Endometrium (tissue), 2 donors: Measurements from ENCODE around the gene SLC43A2.
"Not testable (repeated sequence)": the region's sequence is repeated elsewhere in the genome, so short reads cannot be mapped to it uniquely, and the experiment has no call there.

Experiments
- FAIRE-seq: peaks from 2 replicates; lab custom pipeline; 2012; peaks lifted over from hg19 to GRCh38; lab: Jason Lieb, UNC
- donor health status: control.
- donor health status: control.

SLC43A2 gene

GRCh38 chr17:1590029-1590746, 38.4 kb downstream of the SLC43A2 start:
- no peak for FAIRE-seq

- no peak for FAIRE-seq
Observed at GRCh38 chr17:1588821-1589585, 39.6 kb downstream of the SLC43A2 start.

- no peak for FAIRE-seq
Observed at GRCh38 chr17:1584167-1584566, 44.5 kb downstream of the SLC43A2 start.

GRCh38 chr17:1583556-1583955, 45.1 kb downstream of the SLC43A2 start:
- no peak for FAIRE-seq

GRCh38 chr17:1582374-1582773, 46.3 kb downstream of the SLC43A2 start:
- no peak for FAIRE-seq

- no peak for FAIRE-seq
Observed at GRCh38 chr17:1580979-1581676, 47.5 kb downstream of the SLC43A2 start.

- FAIRE-seq, result no peak
Observed at GRCh38 chr17:1578029-1578428, 50.6 kb downstream of the SLC43A2 start.

- no peak for FAIRE-seq
Observed at GRCh38 chr17:1577583-1578013, 51.0 kb downstream of the SLC43A2 start.

- no peak for FAIRE-seq
Observed at GRCh38 chr17:1577182-1577581, 51.5 kb downstream of the SLC43A2 start.

GRCh38 chr17:1576500-1576899, 52.1 kb downstream of the SLC43A2 start:
- FAIRE-seq, result no peak

GRCh38 chr17:1574697-1575471, 53.8 kb downstream of the SLC43A2 start:
- no peak for FAIRE-seq

- no peak for FAIRE-seq
Observed at GRCh38 chr17:1573932-1574696, 54.5 kb downstream of the SLC43A2 start.

- FAIRE-seq, result not testable (repeated sequence)
Observed at GRCh38 chr17:1572646-1573045, 56.0 kb downstream of the SLC43A2 start.

- no peak for FAIRE-seq
Observed at GRCh38 chr17:1571341-1571704, 57.3 kb downstream of the SLC43A2 start.

GRCh38 chr17:1568950-1569810, 59.5 kb downstream of the SLC43A2 start:
- FAIRE-seq, result no peak

- FAIRE-seq, result no peak
Observed at GRCh38 chr17:1566505-1567199, 62.0 kb downstream of the SLC43A2 start.

GRCh38 chr17:1565877-1566276, 62.8 kb downstream of the SLC43A2 start:
- FAIRE-seq, result no peak

- no peak for FAIRE-seq
Observed at GRCh38 chr17:1563786-1564613, 64.6 kb downstream of the SLC43A2 start.

GRCh38 chr17:1563471-1563785, 65.2 kb downstream of the SLC43A2 start:
- not testable (repeated sequence) for FAIRE-seq
